ENCODE measurements around the gene CLCN6. TPM values are rescaled to one million over a fixed set of nuclear protein-coding genes. Genes with fewer than 3 reads are reported as not detected.

Gene CLCN6
- total RNA-seq, 1 experiment from 2014 or later, result 6.8 TPM

DNA sequence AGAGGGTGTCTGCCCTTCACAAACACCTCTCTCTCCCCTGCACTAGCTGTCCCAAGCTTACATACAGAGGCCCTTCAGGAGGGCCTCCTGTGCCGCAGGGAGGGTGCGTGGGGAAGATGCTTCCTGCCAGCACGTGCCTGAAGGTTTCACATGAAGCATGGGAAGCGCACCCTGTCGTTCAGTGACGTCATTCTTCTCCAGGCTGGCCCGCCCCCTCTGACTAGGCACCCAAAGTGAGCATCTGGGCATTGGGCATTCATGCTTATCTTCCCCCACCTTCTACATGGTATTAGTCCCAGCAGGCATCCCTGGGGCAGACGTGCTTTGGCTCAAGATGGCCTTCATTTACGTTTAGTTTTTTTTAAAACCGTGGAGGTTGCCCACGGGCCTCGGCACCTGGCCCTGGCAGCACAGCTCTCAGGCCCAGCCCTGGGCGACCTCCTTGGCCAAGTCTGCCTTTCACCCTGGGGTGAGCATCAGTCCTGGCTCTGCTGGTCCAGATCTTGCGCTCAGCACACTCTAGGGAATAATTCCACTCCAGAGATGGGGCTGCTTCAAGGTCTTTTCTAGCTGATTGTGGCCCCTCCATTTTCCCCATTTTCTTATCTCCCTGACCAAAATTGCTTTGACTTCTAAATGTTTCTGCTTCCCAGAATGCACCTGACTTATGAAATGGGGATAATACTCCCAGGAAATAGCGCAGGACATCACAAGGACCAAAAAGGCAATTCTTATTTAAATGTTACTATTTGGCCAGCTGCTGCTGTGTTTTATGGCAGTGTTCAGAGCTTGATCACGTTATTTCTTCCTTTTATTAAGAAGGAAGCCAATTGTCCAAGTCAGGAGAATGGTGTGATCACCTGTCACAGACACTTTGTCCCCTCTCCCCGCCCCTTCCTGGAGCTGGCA is 35.5 kb downstream of the CLCN6 start:
- no peak for DNase-seq (ENCODE audit: low spot score)
- in situ Hi-C loops (cut with HindIII; ENCODE audit: low sequenced_read_pairs), result no loop called here

- in situ Hi-C loops (cut with HindIII; ENCODE audit: low sequenced_read_pairs), result no loop called here
- no peak for DNase-seq (ENCODE audit: low spot score)
Measured at GRCh38 chr1:11842154-11843041, 36.4 kb downstream of the CLCN6 start.

- in situ Hi-C loops (cut with HindIII; ENCODE audit: low sequenced_read_pairs), result no loop called here
- no peak for DNase-seq (ENCODE audit: low spot score)
Measured at GRCh38 chr1:11845641-11846335, 39.8 kb downstream of the CLCN6 start.

DNA sequence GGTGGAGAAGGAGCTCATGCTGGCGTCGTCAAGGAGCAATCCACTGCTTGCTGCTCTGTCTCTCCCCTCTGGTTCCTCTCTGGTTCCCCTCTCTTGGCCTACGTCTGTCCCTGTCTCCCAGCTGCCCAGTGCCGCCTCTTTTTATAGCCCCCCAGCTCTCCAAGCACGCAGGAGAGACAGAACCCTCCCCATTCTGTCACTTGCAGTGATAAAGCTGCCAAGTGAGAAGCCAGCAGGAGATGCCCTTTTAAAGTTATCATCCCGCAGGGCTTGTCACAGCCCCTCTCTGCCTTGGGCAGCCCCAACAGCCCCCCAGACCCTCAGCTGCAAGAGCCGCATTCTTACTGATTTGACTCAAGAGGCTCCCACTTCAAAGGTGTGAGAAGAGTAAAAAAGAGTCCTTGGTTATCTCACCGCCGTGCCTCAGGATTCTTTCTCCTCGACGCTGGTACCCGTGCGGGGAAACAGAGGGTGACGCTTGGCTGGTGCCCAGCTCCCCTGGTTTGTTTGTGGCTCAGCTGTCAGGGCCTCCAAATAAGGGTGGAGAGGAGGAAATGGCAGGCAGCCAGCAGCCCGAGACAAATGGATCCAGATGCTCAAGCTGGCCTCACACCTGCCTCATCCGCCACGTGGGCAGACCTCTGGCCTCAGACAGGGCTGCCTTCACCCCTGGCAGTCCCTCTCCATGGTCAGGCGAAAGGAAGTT is 41.8 kb downstream of the CLCN6 start, which contains the start of gene NPPA:
TSS of gene NPPA (minus strand) at position 117 of the 706 bp plus-strand sequence. CDS start at position 18, 99 bp downstream.
- DNase-seq (ENCODE audit: low spot score), result no peak
- in situ Hi-C loops (cut with HindIII; ENCODE audit: low sequenced_read_pairs), result no loop called here

- no peak for DNase-seq (ENCODE audit: low spot score)
- in situ Hi-C loops (cut with HindIII; ENCODE audit: low sequenced_read_pairs), result no loop called here
Measured at GRCh38 chr1:11848373-11848700, 42.3 kb downstream of the CLCN6 start.

- DNase-seq (ENCODE audit: low spot score), result no peak
- in situ Hi-C loops (cut with HindIII; ENCODE audit: low sequenced_read_pairs), result no loop called here
Measured at GRCh38 chr1:11850156-11850555, 44.2 kb downstream of the CLCN6 start.

DNA sequence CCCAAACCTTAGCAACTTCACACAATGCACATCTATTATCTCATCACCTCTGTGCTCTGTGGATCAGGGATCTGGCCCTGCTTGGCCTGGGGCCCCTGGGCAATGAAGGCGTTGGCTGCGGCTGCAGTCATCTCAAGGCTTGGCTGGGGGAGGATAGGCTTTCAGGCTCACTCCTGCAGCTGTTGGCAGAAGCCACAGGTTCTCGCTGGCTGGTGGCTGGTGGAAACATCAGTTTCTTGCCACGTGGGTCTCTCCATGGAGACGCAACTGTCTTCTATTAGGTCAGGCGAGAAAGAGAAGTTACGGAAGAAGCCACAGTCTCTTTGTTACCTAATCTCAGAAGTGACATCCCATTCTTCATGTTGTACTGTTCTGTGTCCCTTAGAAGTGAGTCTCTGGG is 45.2 kb downstream of the CLCN6 start:
- in situ Hi-C loops (cut with HindIII; ENCODE audit: low sequenced_read_pairs), result no loop called here
- DNase-seq (ENCODE audit: low spot score), result no peak

DNA sequence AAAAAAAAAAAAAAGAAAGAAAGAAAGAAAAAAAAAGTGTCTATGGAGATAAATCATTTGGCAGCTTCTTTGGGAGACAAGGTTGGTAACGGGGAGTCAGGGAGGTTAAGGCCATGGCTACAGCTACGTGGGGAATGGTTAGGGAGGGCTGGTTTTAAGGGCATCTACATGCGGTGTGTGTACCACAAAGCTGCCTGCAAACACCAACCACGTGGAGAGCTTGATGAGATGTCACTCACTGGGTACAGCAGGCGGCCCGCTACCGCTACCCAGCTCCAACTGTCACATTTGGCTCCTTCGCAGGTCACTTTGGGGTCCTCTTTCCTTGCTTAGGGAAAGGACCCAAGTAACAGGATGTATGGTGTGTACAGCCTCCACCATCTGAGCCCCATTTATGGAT is 48.5 kb downstream of the CLCN6 start:
- no peak for DNase-seq (ENCODE audit: low spot score)
- in situ Hi-C loops (cut with HindIII; ENCODE audit: low sequenced_read_pairs), result no loop called here

- in situ Hi-C loops (cut with HindIII; ENCODE audit: low sequenced_read_pairs), result no loop called here
Measured at GRCh38 chr1:11855430-11855829, 49.4 kb downstream of the CLCN6 start.

GRCh38 chr1:11856698-11857097 is 50.7 kb downstream of the CLCN6 start:
- in situ Hi-C loops (cut with HindIII; ENCODE audit: low sequenced_read_pairs), result no loop called here
- no peak for DNase-seq (ENCODE audit: low spot score)

More at GRCh38 chr1:11855430-11855829, 49.4 kb downstream of the CLCN6 start:
- no peak for DNase-seq (ENCODE audit: low spot score)

GRCh38 chr1:11857164-11857851 is 51.3 kb downstream of the CLCN6 start:
- DNase-seq (ENCODE audit: low spot score), result no peak
- in situ Hi-C loops (cut with HindIII; ENCODE audit: low sequenced_read_pairs), result no loop called here

DNA sequence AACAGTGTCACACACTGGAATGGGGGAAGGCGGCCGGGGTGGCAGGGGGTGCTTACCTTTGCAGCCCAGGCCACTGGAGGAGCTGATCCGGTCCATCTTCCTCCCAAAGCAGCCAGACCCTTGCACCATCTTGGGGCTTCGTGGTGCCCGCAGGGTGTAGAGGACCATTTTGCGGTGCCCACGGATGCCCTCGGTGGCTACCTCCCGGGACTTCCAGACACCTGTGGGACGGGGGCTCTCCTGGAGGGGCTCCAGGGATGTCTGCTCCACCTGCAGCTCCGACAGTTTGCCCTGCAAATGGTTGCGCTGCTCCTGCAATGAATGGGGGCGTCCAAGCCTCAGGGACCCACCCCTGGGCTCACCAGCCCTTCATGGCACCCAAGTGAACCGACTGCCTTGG is 52.2 kb downstream of the CLCN6 start:
- DNase-seq (ENCODE audit: low spot score), result no peak
- in situ Hi-C loops (cut with HindIII; ENCODE audit: low sequenced_read_pairs), result no loop called here

GRCh38 chr1:11858613-11858967 is 52.6 kb downstream of the CLCN6 start, which contains the start of gene NPPB:
NPPB (minus strand) TSS chr1:11858945; CDS start chr1:11858833, 112 bp downstream.
- in situ Hi-C loops (cut with HindIII; ENCODE audit: low sequenced_read_pairs), result no loop called here
- no peak for DNase-seq (ENCODE audit: low spot score)

- DNase-seq (ENCODE audit: low spot score), result no peak
- in situ Hi-C loops (cut with HindIII; ENCODE audit: low sequenced_read_pairs), result no loop called here
Measured at GRCh38 chr1:11858968-11859871, 53.2 kb downstream of the CLCN6 start.

GRCh38 chr1:11860083-11860482 is 54.1 kb downstream of the CLCN6 start:
- DNase-seq (ENCODE audit: low spot score), result no peak
- in situ Hi-C loops (cut with HindIII; ENCODE audit: low sequenced_read_pairs), result loop anchor here (10.0 kb wide), 1 partner anchor 45 kb away; no protein-coding TSS in a partner anchor

DNA sequence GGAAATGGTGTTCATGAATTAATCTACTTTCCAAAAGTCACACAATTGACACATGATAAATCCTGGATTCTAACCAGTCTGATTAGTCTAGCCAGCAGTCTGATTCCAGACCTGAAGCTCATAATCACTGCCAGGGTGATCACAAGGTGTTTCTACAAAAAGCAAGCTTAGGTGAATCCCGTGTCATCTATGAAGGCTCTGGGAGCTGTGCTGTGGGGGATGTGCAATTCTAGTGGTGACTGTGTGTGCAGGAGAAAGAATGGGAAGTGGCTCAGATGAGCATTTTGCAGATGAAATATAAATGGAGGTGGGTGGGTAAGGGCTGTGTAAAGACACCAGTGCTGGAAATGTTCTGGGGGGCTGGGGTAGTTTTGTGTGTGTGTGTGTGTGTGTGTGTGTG is 54.6 kb downstream of the CLCN6 start:
- in situ Hi-C loops (cut with HindIII; ENCODE audit: low sequenced_read_pairs), result loop anchor here (10.0 kb wide), 1 partner anchor 46 kb away; no protein-coding TSS in a partner anchor
- no peak for DNase-seq (ENCODE audit: low spot score)

- no peak for DNase-seq (ENCODE audit: low spot score)
- in situ Hi-C loops (cut with HindIII; ENCODE audit: low sequenced_read_pairs), result loop anchor here (10.0 kb wide), 1 partner anchor 48 kb away; no protein-coding TSS in a partner anchor
Measured at GRCh38 chr1:11862890-11863289, 56.9 kb downstream of the CLCN6 start.

Measured in G401 (cell line).